ENCODE results near the gene PHC3.
"Not testable (repeated sequence)": the region's sequence is repeated elsewhere in the genome, so short reads cannot be mapped to it uniquely, and the experiment has no call there.

Gene PHC3

GRCh38 chr3:170117134-170117533, 64.4 kb downstream of the PHC3 start:
- Histone ChIP-seq H3K4me1 (no peaks in the 10 kb centered on the region), H3K4me3 (no peak overlapping the region), H3K4me2 (no peak overlapping the region), H3K9me3 (replicated peaks in 1 of 11) (peaks cover 0 to 3% (median 0%) of the 10 kb centered on the region in 11 experiments; a peak in 1 of 22 replicates), H3K9ac (no peak overlapping the region), H3K36me3 (peaks cover 82 to 98% (median 92%) of the 10 kb centered on the region in 11 experiments), H3K27ac (no peak overlapping the region), H4K20me1 (peaks cover 0 to 21% (median 0%) of the 10 kb centered on the region in 11 experiments; a peak in 4 of 22 replicates), H3K27me3 (no peaks in the 10 kb centered on the region)
- no peak for TF ChIP-seq Cebpa-rat (IDR thresholded peaks at IDR 0.05)

DNA sequence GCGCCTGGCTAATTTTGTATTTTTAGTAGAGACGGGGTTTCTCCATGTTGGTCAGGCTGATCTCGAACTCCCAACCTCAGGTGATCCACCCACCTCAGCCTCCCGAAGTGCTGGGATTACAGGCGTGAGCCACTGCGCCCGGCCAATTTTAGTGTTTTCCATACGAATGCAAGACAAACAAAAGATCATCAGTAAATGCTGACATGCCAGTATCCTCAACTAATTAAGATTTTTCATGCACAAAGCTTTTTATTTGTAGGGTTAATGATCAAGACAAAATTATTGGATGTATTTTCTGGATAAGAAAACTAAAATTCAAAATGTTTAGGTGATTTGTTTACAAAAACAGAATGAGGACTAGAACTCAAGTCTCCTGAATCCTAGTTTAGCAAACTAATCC, 67.4 kb downstream of the PHC3 start:
- H4K20me1 ChIP-seq: peaks cover 0 to 12% (median 0%) of the 10 kb centered on the region in 11 experiments; a peak in 3 of 22 replicates
- H3K9me3 ChIP-seq (replicated peaks in 1 of 11); H3K9ac ChIP-seq; H3K27ac ChIP-seq; H3K4me3 ChIP-seq; H3K27me3 ChIP-seq; H3K4me2 ChIP-seq; H3K4me1 ChIP-seq: not testable (repeated sequence)
- peaks cover 77 to 98% (median 93%) of the 10 kb centered on the region in 11 experiments for H3K36me3 ChIP-seq

- Histone ChIP-seq H3K27me3 (no peaks in the 10 kb centered on the region), H3K9ac (no peak overlapping the region), H3K27ac (no peak overlapping the region), H3K4me1 (0 out of 20 replicates have a peak, but pooled peaks cover 0 to 5% (median 0%) of the 10 kb centered on the region in 10 experiments), H3K4me3 (no peak overlapping the region), H3K9me3 (replicated peaks in 1 of 11) (peaks cover 0 to 6% (median 0%) of the 10 kb centered on the region in 11 experiments; a peak in 2 of 22 replicates), H3K36me3 (peaks cover 72 to 98% (median 86%) of the 10 kb centered on the region in 11 experiments), H3K4me2 (no peak overlapping the region), H4K20me1 (peaks cover 0 to 29% (median 0%) of the 10 kb centered on the region in 11 experiments; a peak in 2 of 22 replicates)
- TF ChIP-seq Cebpa-rat (IDR thresholded peaks at IDR 0.05): no peak
These were observed 70.3 kb downstream of the PHC3 start for GRCh38 chr3:170111147-170111771.

- Histone ChIP-seq H3K27ac (no peak overlapping the region), H3K4me3 (no peak overlapping the region), H3K4me2 (no peak overlapping the region), H3K4me1 (peaks cover 0 to 5% (median 0%) of the 10 kb centered on the region in 10 experiments; a peak in 1 of 20 replicates), H3K9ac (no peak overlapping the region), H3K9me3 (replicated peaks in 1 of 11) (peaks cover 0 to 6% (median 0%) of the 10 kb centered on the region in 11 experiments; a peak in 2 of 22 replicates), H3K27me3 (no peaks in the 10 kb centered on the region), H4K20me1 (peaks cover 0 to 27% (median 0%) of the 10 kb centered on the region in 11 experiments; a peak in 2 of 22 replicates), H3K36me3 (peaks cover 75 to 99% (median 86%) of the 10 kb centered on the region in 11 experiments)
- TF ChIP-seq Cebpa-rat (IDR thresholded peaks at IDR 0.05): no peak
These were observed 71.8 kb downstream of the PHC3 start for GRCh38 chr3:170109579-170110293.

GRCh38 chr3:170108955-170109354, 72.6 kb downstream of the PHC3 start:
- Histone ChIP-seq H3K4me1 (peaks cover 0 to 5% (median 0%) of the 10 kb centered on the region in 10 experiments; a peak in 1 of 20 replicates), H3K27ac (no peak overlapping the region), H3K9me3 (replicated peaks in 1 of 11) (peaks cover 0 to 6% (median 0%) of the 10 kb centered on the region in 11 experiments; a peak in 2 of 22 replicates), H3K36me3 (peaks cover 73 to 99% (median 86%) of the 10 kb centered on the region in 11 experiments), H3K4me2 (no peak overlapping the region), H3K27me3 (no peaks in the 10 kb centered on the region), H4K20me1 (peaks cover 0 to 30% (median 0%) of the 10 kb centered on the region in 11 experiments; a peak in 2 of 22 replicates), H3K4me3 (no peak overlapping the region), H3K9ac (no peak overlapping the region)
- TF ChIP-seq Cebpa-rat (IDR thresholded peaks at IDR 0.05): no peak

GRCh38 chr3:170107941-170108340, 73.6 kb downstream of the PHC3 start:
- Histone ChIP-seq H3K27ac (no peak overlapping the region), H3K4me3 (no peak overlapping the region), H4K20me1 (peaks cover 0 to 30% (median 0%) of the 10 kb centered on the region in 11 experiments; a peak in 2 of 22 replicates), H3K9ac (no peak overlapping the region), H3K36me3 (peaks cover 70 to 99% (median 84%) of the 10 kb centered on the region in 11 experiments), H3K27me3 (no peaks in the 10 kb centered on the region), H3K9me3 (replicated peaks in 1 of 11) (peaks cover 0 to 6% (median 0%) of the 10 kb centered on the region in 11 experiments; a peak in 2 of 22 replicates), H3K4me1 (peaks cover 0 to 5% (median 0%) of the 10 kb centered on the region in 10 experiments; a peak in 1 of 20 replicates), H3K4me2 (no peak overlapping the region)
- no peak for TF ChIP-seq Cebpa-rat (IDR thresholded peaks at IDR 0.05)

DNA sequence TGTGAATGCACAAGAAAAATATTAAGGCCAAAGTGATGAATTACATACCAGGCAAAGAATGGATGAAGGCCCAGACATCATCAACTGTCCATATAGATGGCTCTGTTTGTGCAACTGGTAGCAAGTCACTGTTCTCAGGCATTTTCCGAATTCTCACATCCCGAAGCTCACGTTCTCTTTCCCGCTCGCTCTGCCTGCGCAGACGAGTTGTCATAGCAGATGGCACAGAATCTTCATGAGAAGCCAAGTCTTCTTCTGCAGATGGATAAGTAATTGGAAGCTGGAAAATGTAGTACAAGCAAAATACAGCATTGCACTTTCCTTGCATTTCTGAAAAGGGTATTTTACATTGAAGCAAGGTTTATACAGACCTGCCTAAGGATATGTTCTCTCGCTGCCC, 79.1 kb downstream of the PHC3 start:
- H3K9ac ChIP-seq: no peak overlapping the region
- peaks cover 0 to 34% (median 0%) of the 10 kb centered on the region in 11 experiments; a peak in 5 of 22 replicates for H4K20me1 ChIP-seq
- no peak overlapping the region for H3K27ac ChIP-seq
- peaks cover 80 to 100% (median 88%) of the 10 kb centered on the region in 11 experiments for H3K36me3 ChIP-seq
- H3K4me1 ChIP-seq: peaks cover 0 to 4% (median 0%) of the 10 kb centered on the region in 10 experiments; a peak in 1 of 20 replicates
- H3K4me2 ChIP-seq: no peak overlapping the region
- no peak overlapping the region for H3K4me3 ChIP-seq
- no peaks in the 10 kb centered on the region for H3K9me3 ChIP-seq (replicated peaks in 1 of 11)
- no peaks in the 10 kb centered on the region for H3K27me3 ChIP-seq
- no peak for TF ChIP-seq Cebpa-rat (IDR thresholded peaks at IDR 0.05)

- H3K4me3 ChIP-seq: no peak overlapping the region
- peaks cover 83 to 100% (median 92%) of the 10 kb centered on the region in 11 experiments for H3K36me3 ChIP-seq
- no peak overlapping the region for H3K9ac ChIP-seq
These were observed 80.6 kb downstream of the PHC3 start for GRCh38 chr3:170100944-170101343.

GRCh38 chr3:170098753-170099152, 82.8 kb downstream of the PHC3 start:
- no peak overlapping the region for H3K27ac ChIP-seq
- H3K4me2 ChIP-seq: no peak overlapping the region
- H3K9ac ChIP-seq: no peak overlapping the region
- H3K9me3 ChIP-seq (replicated peaks in 1 of 11): no peaks in the 10 kb centered on the region
- no peak for TF ChIP-seq Cebpa-rat (IDR thresholded peaks at IDR 0.05)
- peaks cover 83 to 100% (median 97%) of the 10 kb centered on the region in 11 experiments for H3K36me3 ChIP-seq
- no peak overlapping the region for H3K4me3 ChIP-seq
- no peaks in the 10 kb centered on the region for H3K4me1 ChIP-seq
- H4K20me1 ChIP-seq: peaks cover 0 to 20% (median 0%) of the 10 kb centered on the region in 11 experiments; a peak in 5 of 22 replicates
- no peaks in the 10 kb centered on the region for H3K27me3 ChIP-seq

More at GRCh38 chr3:170100944-170101343, 80.6 kb downstream of the PHC3 start:
- no peak overlapping the region for H3K27ac ChIP-seq
- H3K4me2 ChIP-seq: no peak overlapping the region
- H3K4me1 ChIP-seq: peaks cover 0 to 2% (median 0%) of the 10 kb centered on the region in 10 experiments; a peak in 1 of 20 replicates
- H3K27me3 ChIP-seq: no peaks in the 10 kb centered on the region
- H4K20me1 ChIP-seq: peaks cover 0 to 26% (median 0%) of the 10 kb centered on the region in 11 experiments; a peak in 5 of 22 replicates
- TF ChIP-seq Cebpa-rat (IDR thresholded peaks at IDR 0.05): no peak
- H3K9me3 ChIP-seq (replicated peaks in 1 of 11): no peaks in the 10 kb centered on the region

Measured in BLaER1 treated with 17β-estradiol and CSF1 and Interleukin-3, amounts not matched to agents 10 nM and 100 nM (cell line).